ENCODE measurements around the gene ENGASE.

DNA sequence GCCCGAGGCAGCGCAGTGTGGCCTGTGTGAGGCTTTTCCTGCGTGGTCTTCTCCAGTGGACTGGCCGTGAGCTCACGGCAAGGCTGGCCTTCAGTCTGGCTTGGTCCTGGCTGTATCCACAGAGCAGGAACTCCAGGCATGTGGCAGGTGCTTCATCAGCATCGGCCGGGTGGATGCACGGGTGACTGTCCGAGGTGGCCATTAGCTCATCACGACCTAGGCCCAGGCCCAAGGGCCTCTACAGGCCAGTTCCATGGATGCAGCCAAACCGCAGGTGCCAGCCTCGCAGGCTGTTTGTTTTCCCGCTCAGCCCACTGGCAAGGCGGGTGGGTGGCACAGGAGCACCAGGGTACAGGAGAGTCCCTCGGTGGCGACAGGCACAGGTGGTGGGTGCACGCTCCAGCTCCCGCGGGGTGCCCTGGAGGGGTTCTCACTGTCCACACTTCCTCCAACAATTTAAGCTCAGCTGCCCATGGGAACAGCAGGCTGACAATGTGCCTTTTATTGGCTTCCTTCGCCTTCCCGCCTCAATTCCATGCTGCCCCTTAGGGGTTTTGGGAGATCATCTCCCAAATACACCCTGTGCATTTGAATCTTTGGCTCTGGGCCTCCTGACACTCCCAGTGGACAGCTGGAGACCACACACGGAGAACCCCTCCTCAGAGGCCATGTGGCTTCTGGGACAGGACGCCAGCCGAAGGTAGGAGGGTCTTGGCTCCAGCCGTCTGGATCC, 33.0 kb downstream of the ENGASE start:
- no peak for TF ChIP-seq POLR2AphosphoS5 (IDR thresholded peaks at IDR 0.05; ENCODE audit: low read depth, low read length)
- TF ChIP-seq, protein P1, sequence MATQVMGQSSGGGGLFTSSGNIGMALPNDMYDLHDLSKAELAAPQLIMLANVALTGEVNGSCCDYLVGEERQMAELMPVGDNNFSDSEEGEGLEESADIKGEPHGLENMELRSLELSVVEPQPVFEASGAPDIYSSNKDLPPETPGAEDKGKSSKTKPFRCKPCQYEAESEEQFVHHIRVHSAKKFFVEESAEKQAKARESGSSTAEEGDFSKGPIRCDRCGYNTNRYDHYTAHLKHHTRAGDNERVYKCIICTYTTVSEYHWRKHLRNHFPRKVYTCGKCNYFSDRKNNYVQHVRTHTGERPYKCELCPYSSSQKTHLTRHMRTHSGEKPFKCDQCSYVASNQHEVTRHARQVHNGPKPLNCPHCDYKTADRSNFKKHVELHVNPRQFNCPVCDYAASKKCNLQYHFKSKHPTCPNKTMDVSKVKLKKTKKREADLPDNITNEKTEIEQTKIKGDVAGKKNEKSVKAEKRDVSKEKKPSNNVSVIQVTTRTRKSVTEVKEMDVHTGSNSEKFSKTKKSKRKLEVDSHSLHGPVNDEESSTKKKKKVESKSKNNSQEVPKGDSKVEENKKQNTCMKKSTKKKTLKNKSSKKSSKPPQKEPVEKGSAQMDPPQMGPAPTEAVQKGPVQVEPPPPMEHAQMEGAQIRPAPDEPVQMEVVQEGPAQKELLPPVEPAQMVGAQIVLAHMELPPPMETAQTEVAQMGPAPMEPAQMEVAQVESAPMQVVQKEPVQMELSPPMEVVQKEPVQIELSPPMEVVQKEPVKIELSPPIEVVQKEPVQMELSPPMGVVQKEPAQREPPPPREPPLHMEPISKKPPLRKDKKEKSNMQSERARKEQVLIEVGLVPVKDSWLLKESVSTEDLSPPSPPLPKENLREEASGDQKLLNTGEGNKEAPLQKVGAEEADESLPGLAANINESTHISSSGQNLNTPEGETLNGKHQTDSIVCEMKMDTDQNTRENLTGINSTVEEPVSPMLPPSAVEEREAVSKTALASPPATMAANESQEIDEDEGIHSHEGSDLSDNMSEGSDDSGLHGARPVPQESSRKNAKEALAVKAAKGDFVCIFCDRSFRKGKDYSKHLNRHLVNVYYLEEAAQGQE (IDR thresholded peaks at IDR 0.05; ENCODE audit: insufficient read depth in 1 of 2, low read depth in 2 of 2, low read length in 2 of 2): no peak
- no peak for TF ChIP-seq TAF1 (IDR thresholded peaks at IDR 0.05; ENCODE audit: borderline replicate concordance, insufficient read depth, low read length)
